ENCODE measurements around the gene SUPT3H. TPM values are rescaled to one million over a fixed set of nuclear protein-coding genes. Genes with fewer than 3 reads are reported as not detected.
A peak's percentile ranks its signal among the peaks of the same experiment; 100 is the strongest.

The SUPT3H gene
- total RNA-seq, 1 donor: 4.7 TPM

DNA sequence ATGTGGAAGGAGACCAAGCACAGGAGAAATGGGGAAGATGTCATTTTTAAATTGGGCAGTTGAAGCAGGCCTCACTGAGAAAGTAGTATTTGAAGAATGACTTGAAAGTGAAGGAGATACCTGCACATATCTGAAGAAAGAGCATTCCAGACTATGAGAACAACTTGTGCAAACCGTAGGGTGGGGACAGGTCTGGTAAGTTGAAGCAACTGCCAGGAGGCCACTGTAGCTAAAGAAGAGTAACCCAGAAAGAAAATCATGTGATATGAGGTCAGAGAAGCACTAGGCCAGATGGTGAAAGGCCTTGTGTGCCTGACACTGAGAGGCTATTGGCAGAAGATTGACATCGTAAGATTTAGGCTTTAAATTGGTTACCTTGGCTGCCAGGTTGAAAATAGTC lies 4.7 kb upstream of the SUPT3H start:
- H3K4me1 ChIP-seq (ENCODE audit: insufficient read depth, low read length): peaks cover 18% of the 10 kb centered on the region
- TF ChIP-seq, protein P1, sequence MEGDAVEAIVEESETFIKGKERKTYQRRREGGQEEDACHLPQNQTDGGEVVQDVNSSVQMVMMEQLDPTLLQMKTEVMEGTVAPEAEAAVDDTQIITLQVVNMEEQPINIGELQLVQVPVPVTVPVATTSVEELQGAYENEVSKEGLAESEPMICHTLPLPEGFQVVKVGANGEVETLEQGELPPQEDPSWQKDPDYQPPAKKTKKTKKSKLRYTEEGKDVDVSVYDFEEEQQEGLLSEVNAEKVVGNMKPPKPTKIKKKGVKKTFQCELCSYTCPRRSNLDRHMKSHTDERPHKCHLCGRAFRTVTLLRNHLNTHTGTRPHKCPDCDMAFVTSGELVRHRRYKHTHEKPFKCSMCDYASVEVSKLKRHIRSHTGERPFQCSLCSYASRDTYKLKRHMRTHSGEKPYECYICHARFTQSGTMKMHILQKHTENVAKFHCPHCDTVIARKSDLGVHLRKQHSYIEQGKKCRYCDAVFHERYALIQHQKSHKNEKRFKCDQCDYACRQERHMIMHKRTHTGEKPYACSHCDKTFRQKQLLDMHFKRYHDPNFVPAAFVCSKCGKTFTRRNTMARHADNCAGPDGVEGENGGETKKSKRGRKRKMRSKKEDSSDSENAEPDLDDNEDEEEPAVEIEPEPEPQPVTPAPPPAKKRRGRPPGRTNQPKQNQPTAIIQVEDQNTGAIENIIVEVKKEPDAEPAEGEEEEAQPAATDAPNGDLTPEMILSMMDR (IDR thresholded peaks at IDR 0.05; ENCODE audit: extremely low read depth, low read depth, low read length): no peak
- no peak for DNase-seq (ENCODE audit: insufficient read length, low spot score, missing footprints)
- no peaks in the 10 kb centered on the region for H3K79me2 ChIP-seq (ENCODE audit: insufficient read depth, low read length)
- no peak overlapping the region for H3K4me2 ChIP-seq (ENCODE audit: insufficient read depth, low read length)
- H2AFZ ChIP-seq (ENCODE audit: low read length): no peak overlapping the region
- H3K27me3 ChIP-seq (ENCODE audit: insufficient read depth, low read length): no peaks in the 10 kb centered on the region
- no peak overlapping the region for H3K27ac ChIP-seq (ENCODE audit: low read depth, low read length)
- H4K20me1 ChIP-seq (ENCODE audit: insufficient read depth, low read length): peaks cover 3% of the 10 kb centered on the region
- no peaks in the 10 kb centered on the region for H3K9me3 ChIP-seq (ENCODE audit: low read depth, low read length)
- H3K4me3 ChIP-seq (ENCODE audit: insufficient read depth, low read length): no peak overlapping the region
- no peaks in the 10 kb centered on the region for H3K36me3 ChIP-seq (ENCODE audit: insufficient read depth, low read length)

DNA sequence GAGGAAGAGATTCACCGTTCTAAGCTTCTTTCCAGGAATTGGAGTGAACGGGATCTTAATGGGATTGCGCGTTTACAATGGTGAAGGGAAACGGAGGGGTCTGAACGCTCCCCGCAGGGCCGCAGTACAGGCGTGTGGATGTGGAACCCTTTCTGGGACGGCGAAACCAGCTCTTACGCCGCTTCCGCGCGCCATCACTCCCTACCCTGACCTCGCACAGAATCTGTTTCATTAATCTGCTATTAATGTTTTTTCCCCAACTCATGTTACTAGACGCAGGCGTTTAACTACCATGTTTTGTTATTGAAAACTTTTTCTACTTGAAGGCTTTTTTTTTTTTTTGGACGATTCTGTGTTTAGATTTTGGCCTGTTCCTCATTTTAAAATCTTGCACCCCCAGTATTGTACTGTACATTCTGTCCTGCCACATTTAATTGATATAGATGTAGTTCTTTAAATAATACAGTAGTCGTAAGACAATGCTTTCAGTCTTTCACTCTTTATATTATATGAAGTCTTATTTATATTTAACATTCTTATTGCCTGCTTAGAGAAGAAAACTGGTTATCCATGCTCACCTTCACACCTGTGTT lies 696 bp upstream of the SUPT3H start:
- TF ChIP-seq, protein P1 (IDR thresholded peaks at IDR 0.05; ENCODE audit: extremely low read depth, low read depth, low read length): no peak
- peak; percentile 67 for DNase-seq (ENCODE audit: insufficient read length, low spot score, missing footprints)

DNA sequence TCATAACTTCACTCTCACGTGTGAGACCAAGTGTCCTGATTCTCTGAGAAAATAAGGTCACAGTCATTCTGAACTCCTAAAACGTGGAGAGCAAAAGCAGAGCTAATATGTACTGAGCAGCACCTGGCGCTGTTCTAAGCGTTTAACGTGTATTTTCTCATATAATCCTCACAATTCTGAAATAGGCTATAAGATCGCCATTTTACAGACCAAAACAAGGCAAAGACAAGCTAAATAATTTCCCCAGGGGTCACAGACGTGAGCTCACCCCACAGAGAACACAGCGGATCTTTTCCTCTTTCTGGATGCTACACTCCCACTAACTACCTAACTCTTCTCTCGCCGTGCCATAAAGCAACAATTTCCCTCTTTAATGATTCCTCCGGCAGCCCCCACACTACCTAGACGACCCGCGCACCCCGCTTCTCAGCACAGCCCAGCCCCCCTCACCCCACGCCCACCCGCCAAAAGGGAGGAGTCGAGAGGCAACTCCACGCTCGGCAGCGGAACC lies 636 bp downstream of the SUPT3H start:
- Histone ChIP-seq H3K36me3 (ENCODE audit: insufficient read depth, low read length) (no peaks in the 10 kb centered on the region), H3K27ac (ENCODE audit: low read depth, low read length) (peak overlapping the region; percentile 91), H3K4me1 (ENCODE audit: insufficient read depth, low read length) (peaks cover 17% of the 10 kb centered on the region), H3K79me2 (ENCODE audit: insufficient read depth, low read length) (peaks cover 13% of the 10 kb centered on the region), H3K4me2 (ENCODE audit: insufficient read depth, low read length) (peak overlapping the region; percentile 99), H3K27me3 (ENCODE audit: insufficient read depth, low read length) (no peaks in the 10 kb centered on the region), H3K4me3 (ENCODE audit: insufficient read depth, low read length) (peak overlapping the region; percentile 87), H3K9me3 (ENCODE audit: low read depth, low read length) (no peaks in the 10 kb centered on the region), H2AFZ (ENCODE audit: low read length) (peak overlapping the region; percentile 92), H4K20me1 (ENCODE audit: insufficient read depth, low read length) (no peaks in the 10 kb centered on the region)
- DNase-seq (ENCODE audit: insufficient read length, low spot score, missing footprints): peak; percentile 50
- TF ChIP-seq, protein P1 (IDR thresholded peaks at IDR 0.05; ENCODE audit: extremely low read depth, low read depth, low read length): no peak

More for the DNA sequence above, 696 bp upstream of the SUPT3H start:
- H3K9me3 ChIP-seq (ENCODE audit: low read depth, low read length): no peaks in the 10 kb centered on the region
- H3K27me3 ChIP-seq (ENCODE audit: insufficient read depth, low read length): no peaks in the 10 kb centered on the region
- no peaks in the 10 kb centered on the region for H3K36me3 ChIP-seq (ENCODE audit: insufficient read depth, low read length)
- peaks cover 3% of the 10 kb centered on the region for H4K20me1 ChIP-seq (ENCODE audit: insufficient read depth, low read length)
- peak overlapping the region; percentile 87 for H3K4me3 ChIP-seq (ENCODE audit: insufficient read depth, low read length)
- H3K27ac ChIP-seq (ENCODE audit: low read depth, low read length): peak overlapping the region; percentile 91
- peaks cover 6% of the 10 kb centered on the region for H3K79me2 ChIP-seq (ENCODE audit: insufficient read depth, low read length)
- peak overlapping the region; percentile 99 for H3K4me2 ChIP-seq (ENCODE audit: insufficient read depth, low read length)
- peak overlapping the region; percentile 93 for H2AFZ ChIP-seq (ENCODE audit: low read length)
- peaks cover 17% of the 10 kb centered on the region for H3K4me1 ChIP-seq (ENCODE audit: insufficient read depth, low read length)

DNA sequence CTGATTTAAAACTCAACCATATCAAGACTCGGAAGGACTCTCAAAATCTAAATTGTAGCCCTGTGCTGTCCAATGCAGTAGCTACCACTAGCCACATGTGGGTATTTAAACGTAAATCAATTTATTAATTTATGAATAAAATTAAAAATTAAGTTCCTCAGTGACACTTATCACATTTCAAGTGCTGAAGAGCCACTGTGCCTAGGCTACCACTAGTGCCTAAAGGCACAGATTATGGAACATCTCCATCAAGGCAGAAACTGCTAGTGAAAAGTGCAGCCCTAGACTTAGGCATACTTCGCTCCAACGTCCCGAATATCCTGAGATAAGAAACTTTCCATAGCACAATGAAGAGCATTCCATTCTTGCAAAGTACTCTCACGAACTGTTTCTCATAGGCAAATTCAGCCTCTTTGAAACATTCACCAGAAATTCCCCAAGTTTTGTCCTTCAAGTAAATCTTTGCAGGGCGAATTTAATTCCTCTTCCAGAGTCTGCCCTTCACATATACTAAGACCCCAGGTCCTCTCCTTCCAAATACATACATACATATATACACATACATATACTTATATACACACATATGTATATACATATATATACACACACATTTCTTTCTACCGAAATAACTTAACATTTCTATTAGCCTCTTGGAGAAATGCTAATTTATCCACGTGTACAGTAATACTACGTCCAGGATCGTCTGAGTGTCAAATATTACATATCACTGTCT lies 1.3 kb downstream of the SUPT3H start:
- no peaks in the 10 kb centered on the region for H3K9me3 ChIP-seq (ENCODE audit: low read depth, low read length)
- H3K4me3 ChIP-seq (ENCODE audit: insufficient read depth, low read length): peak overlapping the region; percentile 87
- H3K4me1 ChIP-seq (ENCODE audit: insufficient read depth, low read length): peaks cover 17% of the 10 kb centered on the region
- peaks cover 14% of the 10 kb centered on the region for H3K79me2 ChIP-seq (ENCODE audit: insufficient read depth, low read length)
- H3K4me2 ChIP-seq (ENCODE audit: insufficient read depth, low read length): peak overlapping the region; percentile 99
- H3K36me3 ChIP-seq (ENCODE audit: insufficient read depth, low read length): no peaks in the 10 kb centered on the region
- peak overlapping the region; percentile 91 for H3K27ac ChIP-seq (ENCODE audit: low read depth, low read length)
- H3K27me3 ChIP-seq (ENCODE audit: insufficient read depth, low read length): no peaks in the 10 kb centered on the region
- H2AFZ ChIP-seq (ENCODE audit: low read length): peak overlapping the region; percentile 92
- H4K20me1 ChIP-seq (ENCODE audit: insufficient read depth, low read length): no peaks in the 10 kb centered on the region
- no peak for DNase-seq (ENCODE audit: insufficient read length, low spot score, missing footprints)
- TF ChIP-seq, protein P1 (IDR thresholded peaks at IDR 0.05; ENCODE audit: extremely low read depth, low read depth, low read length): no peak

Data from osteoblast (primary cell).